HepG2 (cell line): ENCODE measurements around the gene TBC1D2B. TPM values are rescaled to one million over a fixed set of nuclear protein-coding genes. Genes with fewer than 3 reads are reported as not detected.

Source experiments
- ATAC-seq: fragments of 200-7000 bp; cut with Tn5 transposase; 3 replicates; pipeline ENCODE4 v1.9.1; 2020; ENCODE audit warnings: mild to moderate bottlenecking, moderate library complexity
- BruUV-seq: library from RNA; stranded (reverse); fragments of 400-500 nt; replicated peaks from 2 replicates; lab custom pipeline; 2021; lab: Mats Ljungman, UMichigan
- CTCF ChIA-PET: fragments of 300-600 bp; formaldehyde crosslinking; extraction: SDS; loops from one replicate; lab custom pipeline; 2021; ENCODE audit warnings: low total read pairs, inconsistent platforms, low intra/inter-chr PET ratio; lab: Yijun Ruan, JAX
- POLR2A ChIA-PET: fragments of 350-600 bp; sonication (Branson Sonifier 250); formaldehyde crosslinking; loops from one replicate; lab custom pipeline; 2020; ENCODE audit warnings: antibody characterized with exemption, inconsistent platforms; lab: Yijun Ruan, JAX
- DNase-seq: peaks from one replicate; pipeline ENCODE4 v3.0.0-alpha.2; 2015; ENCODE audit warnings: low spot score
- FAIRE-seq: peaks from 3 replicates; lab custom pipeline; 2011; peaks lifted over from hg19 to GRCh38; lab: Jason Lieb, UNC
- H2AFZ ChIP-seq: one replicate; pipeline ENCODE4 v1.6.1; 2011; ENCODE audit warnings: low read length, inconsistent platforms
- H3K27ac ChIP-seq: fragments of 300-600 bp; 3 replicates; pipeline ENCODE4 v1.8.0; 2011; ENCODE audit warnings: mixed run types, mild to moderate bottlenecking, mixed read lengths, low read length, inconsistent platforms; ENCODE audit not compliant: insufficient read depth; ENCODE audit errors: extremely low read length
- H3K27me3 ChIP-seq, 2 experiments: fragments of 200-600 bp in 1 of 2; 2 replicates in 1 of 2; 3 replicates in 1 of 2; pipeline versions ENCODE4 v1.6.0 to v1.8.0; 2011; ENCODE audit warnings: low read length in 2 of 2, mild to moderate bottlenecking in 2 of 2, moderate library complexity in 2 of 2, inconsistent platforms in 1 of 2; ENCODE audit not compliant: insufficient read depth in 2 of 2, control insufficient read depth in 1 of 2
- H3K36me3 ChIP-seq, 2 experiments: fragments of 200-600 bp in 1 of 2; replicated peaks in 1 of 2; 2 replicates in 1 of 2; 3 replicates in 1 of 2; pipeline versions ENCODE4 v1.5.1 to v1.8.0; 2011; ENCODE audit warnings: low read length in 2 of 2, inconsistent platforms in 1 of 2; ENCODE audit not compliant: insufficient read depth in 2 of 2, control insufficient read depth in 1 of 2
- H3K4me1 ChIP-seq: 2 replicates; pipeline ENCODE4 v1.5.1; 2012; ENCODE audit warnings: low read length, inconsistent platforms; ENCODE audit not compliant: insufficient read depth
- H3K4me2 ChIP-seq: 2 replicates; pipeline ENCODE4 v1.6.0; 2011; ENCODE audit warnings: low read depth, low read length, inconsistent platforms
- H3K4me3 ChIP-seq, 3 experiments: fragments of 200-600 bp in 1 of 3; sonication (generic), shearing (Covaris generic) in 1 of 3; replicated peaks in 1 of 3; 2 replicates each; pipeline ENCODE4 v1.5.1; 2011 to 2016; ENCODE audit warnings: low read length in 3 of 3, inconsistent platforms in 2 of 3, low read depth in 2 of 3, mild to moderate bottlenecking in 2 of 3, control low read depth in 1 of 3, mixed read lengths in 1 of 3; ENCODE audit not compliant: insufficient read depth in 1 of 3
- H3K79me2 ChIP-seq: one replicate; pipeline ENCODE4 v1.6.1; 2011; ENCODE audit warnings: low read length, inconsistent platforms; ENCODE audit not compliant: insufficient read depth
- H3K9ac ChIP-seq: 2 replicates; pipeline ENCODE4 v1.6.0; 2011; ENCODE audit warnings: mild to moderate bottlenecking, low read depth, low read length, inconsistent platforms; ENCODE audit not compliant: insufficient read depth
- H3K9me3 ChIP-seq: 2 replicates; pipeline ENCODE4 v1.5.1; 2012; ENCODE audit warnings: mild to moderate bottlenecking, low read length
- H4K20me1 ChIP-seq: 2 replicates; pipeline ENCODE4 v1.6.0; 2011; ENCODE audit warnings: inconsistent platforms, mild to moderate bottlenecking, low read length, moderate library complexity; ENCODE audit not compliant: insufficient read depth
- CBX2 ChIP-seq, 2 experiments: fragments of 200-600 bp in 1 of 2; sonication (generic); formaldehyde crosslinking in 1 of 2; IDR thresholded peaks; 2 replicates each; pipeline versions ENCODE4 v1.7.0 to v1.8.1; 2018 to 2022; ENCODE audit warnings: low read depth in 2 of 2, low read length in 1 of 2, mild to moderate bottlenecking in 1 of 2, missing genetic modification reagents in 1 of 2
- CREB3 ChIP-seq: sonication (generic); formaldehyde crosslinking; IDR thresholded peaks from 2 replicates; pipeline ENCODE4 v1.5.0; 2020; ENCODE audit warnings: missing genetic modification reagents
- CTCF ChIP-seq: sonication (generic); formaldehyde crosslinking; IDR thresholded peaks from 2 replicates; pipeline ENCODE4 v1.5.0; 2020; ENCODE audit warnings: mild to moderate bottlenecking, missing genetic modification reagents, moderate library complexity
- GABPB1 ChIP-seq: IDR thresholded peaks from 2 replicates; pipeline ENCODE4 v1.6.1; 2016; ENCODE audit warnings: mild to moderate bottlenecking, missing genetic modification reagents, moderate library complexity, missing compliant biosample characterization
- GTF2F1 ChIP-seq: fragments of 150-350 bp; IDR thresholded peaks from 2 replicates; pipeline ENCODE4 v1.6.1; 2014; ENCODE audit warnings: low read length
- HNRNPL ChIP-seq: fragments of 200-400 bp; formaldehyde crosslinking; IDR thresholded peaks from 2 replicates; pipeline ENCODE4 v1.6.1; 2017; ENCODE audit warnings: mild to moderate bottlenecking, low read depth, low read length
- KDM5B ChIP-seq: sonication (generic); formaldehyde crosslinking; IDR thresholded peaks from 2 replicates; pipeline ENCODE4 v1.4.0; 2020; ENCODE audit warnings: missing genetic modification reagents, mild to moderate bottlenecking, borderline replicate concordance
- KLF12 ChIP-seq: sonication (generic); formaldehyde crosslinking; IDR thresholded peaks from 2 replicates; pipeline ENCODE4 v1.4.0; 2020; ENCODE audit warnings: missing genetic modification reagents, borderline replicate concordance
- MLLT10 ChIP-seq: sonication (generic); formaldehyde crosslinking; IDR thresholded peaks from 2 replicates; pipeline ENCODE4 v1.4.0; 2020; ENCODE audit warnings: missing genetic modification reagents
- NR1H2 ChIP-seq: sonication (generic); formaldehyde crosslinking; IDR thresholded peaks from 2 replicates; pipeline ENCODE4 v1.8.1; 2022; ENCODE audit warnings: low read depth, missing genetic modification reagents, borderline replicate concordance
- RAD21 ChIP-seq: fragments of 450-650 bp; formaldehyde crosslinking; IDR thresholded peaks from 2 replicates; pipeline ENCODE4 v1.5.0; 2020; ENCODE audit warnings: mild to moderate bottlenecking
- RXRB ChIP-seq: IDR thresholded peaks from 2 replicates; pipeline ENCODE4 v1.6.1; 2016; ENCODE audit warnings: borderline replicate concordance, missing genetic modification reagents, missing compliant biosample characterization
- SP4 ChIP-seq: sonication (generic); formaldehyde crosslinking; IDR thresholded peaks from 2 replicates; pipeline ENCODE4 v1.8.1; 2023; ENCODE audit warnings: mild to moderate bottlenecking, missing genetic modification reagents
- SP5 ChIP-seq: IDR thresholded peaks from 2 replicates; pipeline ENCODE4 v1.6.1; 2016; ENCODE audit warnings: low read depth, borderline replicate concordance
- THAP11 ChIP-seq: IDR thresholded peaks from 2 replicates; pipeline ENCODE4 v1.6.1; 2016; ENCODE audit warnings: missing biosample characterization, missing genetic modification reagents
- U2AF2 ChIP-seq: fragments of 200-400 bp; formaldehyde crosslinking; IDR thresholded peaks from 2 replicates; pipeline ENCODE4 v1.6.1; 2017; ENCODE audit warnings: low read depth, mild to moderate bottlenecking, low read length
- YEATS4 ChIP-seq: sonication (generic); formaldehyde crosslinking; IDR thresholded peaks from 2 replicates; pipeline ENCODE4 v1.4.0; 2020; ENCODE audit warnings: missing genetic modification reagents, borderline replicate concordance
- ZBTB14 ChIP-seq: sonication (generic); formaldehyde crosslinking; IDR thresholded peaks from 2 replicates; pipeline ENCODE4 v1.4.0; 2020; ENCODE audit warnings: missing genetic modification reagents
- ZKSCAN1 ChIP-seq: fragments of 150-350 bp; IDR thresholded peaks from 2 replicates; pipeline ENCODE4 v1.6.1; 2014; ENCODE audit warnings: low read length
- ZNF543 ChIP-seq: sonication (generic); formaldehyde crosslinking; IDR thresholded peaks from 2 replicates; pipeline ENCODE4 v1.4.0; 2020; ENCODE audit warnings: mild to moderate bottlenecking, missing genetic modification reagents
- ZNF747 ChIP-seq: sonication (generic); formaldehyde crosslinking; IDR thresholded peaks from 2 replicates; pipeline ENCODE4 v1.8.1; 2023; ENCODE audit warnings: missing genetic modification reagents, mild to moderate bottlenecking, borderline replicate concordance
- WGBS: methylation state at CpG from one replicate; pipeline ENCODE4 v1.1.6; 2017; ENCODE audit warnings: low lambda C conversion rate; 5-methylcytosine and 5-hydroxymethylcytosine counted together
- in situ Hi-C: cut with HindIII; loops from 2 replicates; pipeline ENCODE4 v1.10.0; 2017; ENCODE audit warnings: low pct_unique_long_range_greater_than_20kb; ENCODE audit not compliant: extremely low pct_ligation_motif_present
- intact Hi-C: fragments of 100-400 bp; cut with micrococcal nuclease; formaldehyde crosslinking; loops from one replicate; pipeline ENCODE4 v1.10.0; 2022; ENCODE audit not compliant: unreplicated experiment
- polyA plus RNA-seq, 8 experiments: library from polyadenylated mRNA; depleted of rRNA in 3 of 8; stranded (reverse) in 7 of 8; unstranded in 1 of 8; fragments of >200 nt; fragmentation: Illumina TruSeq in 4 of 8; extraction: Trizol in 4 of 8; gene quantifications; 2 replicates each; pipeline versions ENCODE4 v1.2.1 to v1.2.3, GENCODE V29; 2011 to 2016; ENCODE audit warnings: low read depth in 4 of 8, missing spikeins in 1 of 8, mixed read lengths in 1 of 8; ENCODE audit not compliant: insufficient read depth in 1 of 8
- total RNA-seq, 5 experiments: library from RNA; depleted of rRNA; stranded (reverse); fragments of >200 nt; fragmentation: Illumina TruSeq; extraction: Trizol; gene quantifications; 2 replicates each; pipeline ENCODE4 v1.2.3, GENCODE V29; 2016; ENCODE audit warnings: low read depth in 1 of 5

The TBC1D2B gene
- total and polyA plus RNA-seq, 2 of the 13 experiments (the other 11 are each of a cell fraction or from before 2014, with no cell fraction given) = 10.1 to 14.4 TPM

GRCh38 chr15:78000091-78000926, 77.2 kb downstream of the TBC1D2B start:
- Histone ChIP-seq H3K27me3 (no peaks in the 10 kb centered on the region), H3K9ac (no peak overlapping the region), H3K4me1 (no peaks in the 10 kb centered on the region), H3K4me3 (no peak overlapping the region), H4K20me1 (no peaks in the 10 kb centered on the region), H3K9me3 (no peaks in the 10 kb centered on the region), H3K27ac (no peak overlapping the region), H3K4me2 (no peak overlapping the region), H3K79me2 (no peaks in the 10 kb centered on the region), H2AFZ (no peak overlapping the region), H3K36me3 (peaks cover 4 to 14% of the 10 kb centered on the region in 2 experiments; a peak in 3 of 5 replicates)
- WGBS = 72% methylated on average over 14 of the region's 24 CpGs
- POLR2A ChIA-PET = no interaction called here
- intact Hi-C loops (loop anchor here (1.0 to 5.0 kb wide), 3 partner anchors 65 to 197 kb away; no protein-coding TSS in a partner anchor), in situ Hi-C loops (loop anchor here (5.0 kb wide), 1 partner anchor 107 kb away; no protein-coding TSS in a partner anchor)
- FAIRE-seq (peak; percentile 40), DNase-seq (peak; percentile 62), ATAC-seq (peak; percentile 92)
- CTCF ChIA-PET = interaction anchor here (1.8 kb wide), 1 partner anchor 108 kb away, joined by 29 read pairs; no protein-coding TSS in a partner anchor
- no TSS peak for BruUV-seq
- no peak for TF ChIP-seq KLF12 (CRISPR knock-in tag)
- TF ChIP-seq ZNF747 = no peak
- no peak for TF ChIP-seq CREB3
- peak; percentile 39; the same call in 1 of the 2 replicates for TF ChIP-seq GABPB1
- 0 out of 2 replicates have a peak, but pooled peaks have one; percentile 11 for TF ChIP-seq RXRB (CRISPR knock-in tag)
- peak; percentile 70 for TF ChIP-seq SP4
- TF ChIP-seq THAP11 = peak; percentile 45; the same call in 1 of the 2 replicates
- TF ChIP-seq SP5 (CRISPR knock-in tag) = 0 out of 2 replicates have a peak, but pooled peaks have one; percentile 27
- TF ChIP-seq ZKSCAN1 = no peak
- no peak for TF ChIP-seq ZBTB14 (CRISPR knock-in tag)
- TF ChIP-seq HNRNPL = peak; percentile 89
- TF ChIP-seq YEATS4 (CRISPR knock-in tag) = no peak
- no peak for TF ChIP-seq ZNF543 (CRISPR knock-in tag)
- TF ChIP-seq GTF2F1 = no peak
- no peak for TF ChIP-seq KDM5B (CRISPR knock-in tag)
- no peak for TF ChIP-seq U2AF2
- peak; percentile 93 for TF ChIP-seq RAD21 (CRISPR knock-in tag)
- peak; percentile 94 for TF ChIP-seq CTCF (CRISPR knock-in tag)
- no peak for TF ChIP-seq CBX2 (IDR thresholded peaks at IDR 0.05; ENCODE audit: low read depth, low read length)
- TF ChIP-seq CBX2 (CRISPR knock-in tag; IDR thresholded peaks at IDR 0.05; ENCODE audit: low read depth) = no peak
- no peak for TF ChIP-seq NR1H2 (CRISPR knock-in tag)
- no peak for TF ChIP-seq MLLT10 (CRISPR knock-in tag)
